HFF-Myc (cell line): ENCODE measurements around the gene GPR161.

Experiments
- DNase-seq: peaks from one replicate; pipeline ENCODE4 v3.0.0-alpha.2; 2011; ENCODE audit warnings: low read depth; ENCODE audit errors: extremely low read depth
- H3K4me3 ChIP-seq: replicated peaks from 2 replicates; pipeline ENCODE4 v1.5.1; 2011; ENCODE audit warnings: low read depth, mild to moderate bottlenecking, control low read depth, low read length
- CTCF ChIP-seq: IDR thresholded peaks from 2 replicates; pipeline ENCODE4 v1.5.1; 2012; ENCODE audit warnings: mild to moderate bottlenecking, low read depth, low read length, control low read depth; ENCODE audit errors: missing control alignments

Gene GPR161

GRCh38 chr1:168172250-168172915, 35.7 kb upstream of the GPR161 start:
- DNase-seq: no peak
- TF ChIP-seq CTCF: no peak
- no peak overlapping the region for H3K4me3 ChIP-seq

GRCh38 chr1:168170564-168171508, 34.1 kb upstream of the GPR161 start:
- no peak for TF ChIP-seq CTCF
- no peak for DNase-seq
- H3K4me3 ChIP-seq: no peak overlapping the region

- DNase-seq: no peak
- TF ChIP-seq CTCF: no peak
- no peak overlapping the region for H3K4me3 ChIP-seq
These were observed 31.1 kb upstream of the GPR161 start for GRCh38 chr1:168167806-168168205.

GRCh38 chr1:168164771-168165170, 28.0 kb upstream of the GPR161 start:
- no peak overlapping the region for H3K4me3 ChIP-seq
- TF ChIP-seq CTCF: no peak
- no peak for DNase-seq

- no peak for TF ChIP-seq CTCF
These were observed 26.9 kb upstream of the GPR161 start for GRCh38 chr1:168163670-168164069.

GRCh38 chr1:168161459-168161858, 24.7 kb upstream of the GPR161 start:
- no peak for TF ChIP-seq CTCF
- no peak for DNase-seq
- H3K4me3 ChIP-seq: no peak overlapping the region

More at GRCh38 chr1:168163670-168164069, 26.9 kb upstream of the GPR161 start:
- no peak for DNase-seq
- H3K4me3 ChIP-seq: no peak overlapping the region
